ENCODE results near the gene DDN. TPM values are rescaled to one million over a fixed set of nuclear protein-coding genes. Genes with fewer than 3 reads are reported as not detected.

The DDN gene
- total RNA-seq, 1 donor from 2014 or later, result 5.5 TPM

GRCh38 chr12:48967991-48968390, 31.2 kb downstream of the DDN start:
- DNase-seq (ENCODE audit: low spot score), result no peak

GRCh38 chr12:48966177-48966895, 32.8 kb downstream of the DDN start:
- no peak for DNase-seq (ENCODE audit: low spot score)

GRCh38 chr12:48965298-48965838, 33.8 kb downstream of the DDN start:
- DNase-seq (ENCODE audit: low spot score), result no peak

GRCh38 chr12:48961801-48962200, 37.4 kb downstream of the DDN start:
- no peak for DNase-seq (ENCODE audit: low spot score)

GRCh38 chr12:48961331-48961730, 37.8 kb downstream of the DDN start:
- DNase-seq (ENCODE audit: low spot score), result no peak

- no peak for DNase-seq (ENCODE audit: low spot score)
These were observed 38.3 kb downstream of the DDN start for GRCh38 chr12:48960834-48961233.

GRCh38 chr12:48958049-48958388, 41.2 kb downstream of the DDN start:
- DNase-seq (ENCODE audit: low spot score), result no peak

GRCh38 chr12:48957141-48958048, 41.8 kb downstream of the DDN start, which contains the start of gene ARF3:
Gene ARF3 (minus strand): TSS chr12:48957487. CDS start chr12:48941095, 16,392 bp downstream.
- peak; percentile 97 for DNase-seq (ENCODE audit: low spot score)

- peak; percentile 99 for DNase-seq (ENCODE audit: low spot score)
These were observed 42.7 kb downstream of the DDN start for GRCh38 chr12:48956279-48957140.

- DNase-seq (ENCODE audit: low spot score), result no peak
These were observed 44.2 kb downstream of the DDN start for GRCh38 chr12:48954841-48955501.

- DNase-seq (ENCODE audit: low spot score), result no peak
These were observed 45.1 kb downstream of the DDN start for GRCh38 chr12:48954061-48954460.

GRCh38 chr12:48952691-48953090, 46.5 kb downstream of the DDN start:
- DNase-seq (ENCODE audit: low spot score), result no peak

GRCh38 chr12:48947727-48948126, 51.4 kb downstream of the DDN start:
- no peak for DNase-seq (ENCODE audit: low spot score)

GRCh38 chr12:48946943-48947342, 52.2 kb downstream of the DDN start:
- no peak for DNase-seq (ENCODE audit: low spot score)

GRCh38 chr12:48946205-48946604, 53.0 kb downstream of the DDN start:
- no peak for DNase-seq (ENCODE audit: low spot score)

Other genes with a start within 250 kb of the DDN start
- gene ADCY6, start 210.3 kb downstream of the DDN start, total RNA-seq (ENCODE audit: insufficient read depth, low replicate concordance), result 20.0 TPM
- gene CACNB3, start 180.9 kb downstream of the DDN start, total RNA-seq (ENCODE audit: insufficient read depth, low replicate concordance), result 7.5 TPM
- gene DDX23, start 147.2 kb downstream of the DDN start, total RNA-seq (ENCODE audit: insufficient read depth, low replicate concordance), result 78.5 TPM
- gene RND1, start 133.5 kb downstream of the DDN start, total RNA-seq (ENCODE audit: insufficient read depth, low replicate concordance), result 5.8 TPM
- 47.4 TPM for gene FKBP11, start 73.9 kb downstream of the DDN start, total RNA-seq (ENCODE audit: insufficient read depth, low replicate concordance)
- gene ARF3, start 41.9 kb downstream of the DDN start, total RNA-seq (ENCODE audit: insufficient read depth, low replicate concordance), result 25.3 TPM
- gene WNT10B, start 27.6 kb downstream of the DDN start, total RNA-seq (ENCODE audit: insufficient read depth, low replicate concordance), result 0.72 TPM
- gene WNT1, start 21.1 kb downstream of the DDN start, total RNA-seq (ENCODE audit: insufficient read depth, low replicate concordance), result not detected
- 52.7 TPM for gene PRKAG1, start 19.4 kb upstream of the DDN start, total RNA-seq (ENCODE audit: insufficient read depth, low replicate concordance)
- 22.4 TPM for gene KMT2D, start 61.4 kb upstream of the DDN start, total RNA-seq (ENCODE audit: insufficient read depth, low replicate concordance)
- gene RHEBL1, start 70.6 kb upstream of the DDN start, total RNA-seq (ENCODE audit: insufficient read depth, low replicate concordance), result 3.9 TPM
- 2.9 TPM for gene DHH, start 95.4 kb upstream of the DDN start, total RNA-seq (ENCODE audit: insufficient read depth, low replicate concordance)
- gene LMBR1L, start 111.5 kb upstream of the DDN start, total RNA-seq (ENCODE audit: insufficient read depth, low replicate concordance), result 64.8 TPM
- 560 TPM for gene TUBA1B, start 132.0 kb upstream of the DDN start, total RNA-seq (ENCODE audit: insufficient read depth, low replicate concordance)
- gene TUBA1A, start 189.7 kb upstream of the DDN start, total RNA-seq (ENCODE audit: insufficient read depth, low replicate concordance), result 562 TPM